C4-2B (cell line): ENCODE data around the gene MCOLN1.

ENCODE experiments used
- H3K27ac ChIP-seq: fragments of 450-650 bp; 2 replicates; pipeline ENCODE4 v1.5.1; 2017
- ZFX ChIP-seq: fragments of 450-650 bp; IDR thresholded peaks from 2 replicates; pipeline ENCODE4 v1.6.1; 2017
- TF ChIP-seq, protein P1 (sequence below): fragments of 450-650 bp; conservative IDR thresholded peaks from 2 replicates; pipeline ENCODE4 v1.5.1; 2017; ENCODE audit warnings: mild to moderate bottlenecking

MCOLN1 gene

DNA sequence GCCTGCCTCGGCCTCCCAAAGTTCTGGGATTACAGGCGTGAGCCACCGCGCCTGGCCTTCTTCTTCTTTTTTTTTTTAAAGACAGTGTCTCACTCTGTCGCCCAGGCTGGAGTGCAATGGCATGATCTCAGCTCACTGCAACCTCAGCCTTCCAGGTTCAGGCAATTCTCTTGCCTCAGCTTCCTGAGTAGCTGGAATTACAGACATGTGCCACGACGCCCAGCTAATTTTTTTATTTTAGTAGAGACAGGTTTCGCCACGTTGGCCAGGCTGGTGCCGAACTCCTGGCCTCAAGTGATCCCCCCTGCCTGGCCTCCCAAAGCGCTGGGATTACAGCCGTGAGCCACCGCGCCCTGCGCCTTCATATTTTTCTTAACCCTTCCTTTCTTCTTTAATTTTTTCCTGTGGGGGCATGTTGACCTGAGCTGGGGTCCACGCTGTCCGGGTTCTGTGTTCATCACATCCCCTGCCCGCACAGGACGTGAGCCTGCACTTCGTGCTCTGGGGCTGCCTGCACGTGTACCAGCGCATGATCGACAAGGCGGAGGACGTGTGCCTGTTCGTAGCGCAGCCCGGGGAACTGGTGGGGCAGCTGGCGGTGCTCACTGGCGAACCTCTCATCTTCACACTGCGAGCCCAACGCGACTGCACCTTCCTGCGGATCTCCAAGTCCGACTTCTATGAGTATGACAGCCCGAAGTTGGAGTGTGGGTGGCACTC, 27.2 kb downstream of the MCOLN1 start:
- H3K27ac ChIP-seq: no peak overlapping the region
- TF ChIP-seq, protein P1, sequence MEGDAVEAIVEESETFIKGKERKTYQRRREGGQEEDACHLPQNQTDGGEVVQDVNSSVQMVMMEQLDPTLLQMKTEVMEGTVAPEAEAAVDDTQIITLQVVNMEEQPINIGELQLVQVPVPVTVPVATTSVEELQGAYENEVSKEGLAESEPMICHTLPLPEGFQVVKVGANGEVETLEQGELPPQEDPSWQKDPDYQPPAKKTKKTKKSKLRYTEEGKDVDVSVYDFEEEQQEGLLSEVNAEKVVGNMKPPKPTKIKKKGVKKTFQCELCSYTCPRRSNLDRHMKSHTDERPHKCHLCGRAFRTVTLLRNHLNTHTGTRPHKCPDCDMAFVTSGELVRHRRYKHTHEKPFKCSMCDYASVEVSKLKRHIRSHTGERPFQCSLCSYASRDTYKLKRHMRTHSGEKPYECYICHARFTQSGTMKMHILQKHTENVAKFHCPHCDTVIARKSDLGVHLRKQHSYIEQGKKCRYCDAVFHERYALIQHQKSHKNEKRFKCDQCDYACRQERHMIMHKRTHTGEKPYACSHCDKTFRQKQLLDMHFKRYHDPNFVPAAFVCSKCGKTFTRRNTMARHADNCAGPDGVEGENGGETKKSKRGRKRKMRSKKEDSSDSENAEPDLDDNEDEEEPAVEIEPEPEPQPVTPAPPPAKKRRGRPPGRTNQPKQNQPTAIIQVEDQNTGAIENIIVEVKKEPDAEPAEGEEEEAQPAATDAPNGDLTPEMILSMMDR: no peak
- TF ChIP-seq ZFX: no peak

DNA sequence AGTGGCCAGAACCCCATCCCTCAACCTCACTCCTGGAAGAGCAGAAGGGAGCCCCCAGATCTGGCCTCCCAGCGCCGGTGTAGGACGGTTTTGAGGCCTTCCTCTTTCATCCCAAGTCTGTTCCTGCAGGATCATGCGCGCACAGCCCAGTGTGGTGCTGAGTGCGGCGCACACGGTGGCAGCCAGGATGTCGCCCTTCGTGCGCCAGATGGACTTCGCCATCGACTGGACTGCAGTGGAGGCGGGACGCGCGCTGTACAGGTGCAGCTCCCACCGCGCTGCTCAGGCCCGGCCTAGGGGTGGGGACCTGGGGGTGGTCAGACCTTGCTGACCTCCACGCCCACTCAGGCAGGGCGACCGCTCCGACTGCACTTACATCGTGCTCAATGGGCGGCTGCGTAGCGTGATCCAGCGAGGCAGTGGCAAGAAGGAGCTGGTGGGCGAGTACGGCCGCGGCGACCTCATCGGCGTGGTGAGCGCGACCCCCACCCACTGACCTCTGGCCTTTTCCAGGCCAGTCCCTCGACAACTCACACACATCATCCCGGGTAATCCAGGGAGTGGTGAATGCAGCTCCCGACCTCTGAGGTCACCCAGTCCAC, 27.8 kb downstream of the MCOLN1 start:
- TF ChIP-seq ZFX: no peak
- TF ChIP-seq, protein P1: no peak
- H3K27ac ChIP-seq: no peak overlapping the region

DNA sequence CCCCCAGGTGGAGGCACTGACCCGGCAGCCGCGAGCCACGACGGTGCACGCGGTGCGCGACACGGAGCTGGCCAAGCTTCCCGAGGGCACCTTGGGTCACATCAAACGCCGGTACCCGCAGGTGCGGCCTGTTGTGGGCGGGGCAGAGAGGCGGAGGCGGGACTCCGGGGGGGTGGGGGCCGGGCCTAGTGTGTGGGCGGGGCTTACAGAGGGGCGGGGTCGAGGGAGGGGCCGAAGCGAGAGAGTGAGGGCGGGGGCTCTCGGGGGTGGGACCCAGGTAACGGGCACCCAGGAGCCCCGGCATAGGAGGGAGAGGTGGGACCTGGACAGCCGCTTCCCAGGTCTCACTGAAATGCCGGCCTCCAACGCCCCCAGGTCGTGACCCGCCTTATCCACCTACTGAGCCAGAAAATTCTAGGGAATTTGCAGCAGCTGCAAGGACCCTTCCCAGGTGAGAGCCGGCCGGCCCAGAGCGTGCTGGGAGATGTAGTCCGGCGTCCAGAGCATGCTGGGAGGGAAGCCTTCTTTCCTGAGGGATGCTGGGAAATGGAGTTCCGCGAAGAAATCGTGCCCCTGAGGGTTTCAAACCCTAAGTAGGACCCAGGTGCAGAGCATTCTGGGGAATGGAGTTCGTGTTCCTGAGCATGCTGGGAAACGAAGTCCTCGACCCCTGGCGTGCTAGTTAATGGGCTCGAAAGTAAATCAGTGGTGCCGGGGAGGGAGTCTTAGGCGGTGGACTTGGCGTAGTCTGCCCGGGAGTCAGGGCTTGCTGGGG, 28.8 kb downstream of the MCOLN1 start:
- TF ChIP-seq, protein P1: no peak
- TF ChIP-seq ZFX: no peak
- no peak overlapping the region for H3K27ac ChIP-seq

DNA sequence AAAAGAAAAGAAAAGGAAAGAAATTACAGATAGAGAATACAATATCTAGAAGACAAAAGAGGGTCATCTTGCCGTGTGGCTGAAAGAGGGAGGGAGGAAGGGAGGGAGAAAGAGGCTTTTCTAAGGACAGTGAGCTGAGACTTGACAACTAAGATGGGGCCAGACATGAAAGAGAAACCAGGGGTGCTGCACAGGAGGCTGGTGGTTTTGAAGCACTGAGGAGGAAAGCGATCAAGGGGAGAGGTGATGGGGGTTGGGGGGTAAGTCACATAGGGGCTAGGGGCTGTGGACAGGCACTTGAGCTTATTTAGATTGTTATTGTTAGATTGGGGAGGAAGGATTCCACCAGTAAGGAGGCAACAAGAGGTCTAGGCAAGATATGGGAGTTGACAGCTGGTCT, 30.4 kb downstream of the MCOLN1 start:
- TF ChIP-seq ZFX: no peak
- TF ChIP-seq, protein P1: no peak
- no peak overlapping the region for H3K27ac ChIP-seq

DNA sequence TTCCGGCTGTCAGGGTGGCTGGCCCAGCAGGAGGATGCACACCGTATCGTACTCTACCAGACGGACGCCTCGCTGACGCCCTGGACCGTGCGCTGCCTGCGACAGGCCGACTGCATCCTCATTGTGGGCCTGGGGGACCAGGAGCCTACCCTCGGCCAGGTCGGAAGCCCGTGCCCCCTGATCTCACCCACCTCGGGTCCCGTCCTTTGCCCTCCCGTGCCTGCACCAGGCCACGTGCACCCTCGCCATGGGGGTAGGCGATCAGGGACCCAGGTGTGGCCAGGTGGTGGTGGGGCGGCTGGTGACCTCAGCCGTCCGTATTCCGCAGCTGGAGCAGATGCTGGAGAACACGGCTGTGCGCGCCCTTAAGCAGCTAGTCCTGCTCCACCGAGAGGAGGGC, 32.1 kb downstream of the MCOLN1 start:
- no peak overlapping the region for H3K27ac ChIP-seq
- TF ChIP-seq, protein P1: no peak
- no peak for TF ChIP-seq ZFX

DNA sequence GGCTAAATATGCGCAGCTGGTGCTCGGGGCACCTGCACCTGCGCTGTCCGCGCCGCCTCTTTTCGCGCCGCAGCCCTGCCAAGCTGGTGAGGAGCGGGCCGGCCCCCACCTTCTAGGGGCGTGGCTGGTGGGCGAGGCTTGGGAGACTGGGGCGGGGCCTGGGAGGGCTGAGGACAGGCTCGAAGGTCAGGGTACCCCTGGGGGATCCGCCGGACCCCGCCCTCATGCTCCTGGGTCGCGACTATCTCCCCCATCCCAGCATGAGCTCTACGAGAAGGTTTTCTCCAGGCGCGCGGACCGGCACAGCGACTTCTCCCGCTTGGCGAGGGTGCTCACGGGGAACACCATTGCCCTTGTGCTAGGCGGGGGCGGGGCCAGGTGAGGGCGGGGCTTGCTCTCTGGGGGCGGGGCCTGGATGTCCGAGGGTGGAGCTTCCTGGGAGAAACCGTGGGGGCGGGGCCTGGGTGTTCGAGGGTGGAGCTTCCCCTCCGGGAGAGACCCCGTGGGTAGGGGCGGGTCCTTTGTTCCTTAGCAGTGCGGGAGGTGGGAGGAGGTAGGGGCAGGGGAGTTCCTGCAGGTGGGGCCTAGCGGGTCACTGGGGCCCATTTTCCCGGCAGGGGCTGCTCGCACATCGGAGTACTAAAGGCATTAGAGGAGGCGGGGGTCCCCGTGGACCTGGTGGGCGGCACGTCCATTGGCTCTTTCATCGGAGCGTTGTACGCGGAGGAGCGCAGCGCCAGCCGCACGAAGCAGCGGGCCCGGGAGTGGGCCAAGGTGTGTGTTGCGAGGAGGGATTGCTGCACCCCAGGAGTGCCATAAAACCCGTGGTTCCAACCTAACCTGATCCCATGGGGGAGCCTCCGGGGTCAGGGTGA, 32.8 kb downstream of the MCOLN1 start:
- TF ChIP-seq ZFX: no peak

DNA sequence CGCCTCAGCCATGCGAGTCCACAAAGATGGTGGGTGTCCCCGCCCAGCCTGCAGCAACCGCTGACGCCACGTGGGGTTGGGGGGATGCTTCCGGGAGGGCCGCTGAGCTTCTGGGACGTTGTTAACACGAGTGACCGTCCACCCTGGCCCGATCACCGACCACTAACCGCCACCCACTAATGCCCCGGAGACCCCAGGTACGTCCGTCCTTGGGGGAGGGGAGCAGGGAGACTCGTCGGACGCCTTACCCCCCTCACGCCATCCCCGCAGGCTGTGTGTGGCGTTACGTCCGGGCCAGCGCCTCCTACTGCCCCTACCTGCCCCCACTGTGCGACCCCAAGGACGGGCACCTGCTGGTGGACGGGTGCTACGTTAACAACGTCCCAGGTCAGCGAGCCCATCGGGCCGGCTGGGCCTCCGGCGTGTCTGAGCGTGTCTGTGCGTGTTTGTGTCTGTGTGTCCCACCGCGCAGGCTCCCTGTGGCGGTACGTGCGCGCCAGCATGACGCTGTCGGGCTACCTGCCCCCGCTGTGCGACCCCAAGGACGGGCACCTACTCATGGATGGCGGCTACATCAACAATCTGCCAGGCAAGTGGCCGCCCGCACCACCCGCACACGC, 34.4 kb downstream of the MCOLN1 start:
- TF ChIP-seq ZFX: no peak
- TF ChIP-seq, protein P1: no peak
- no peak overlapping the region for H3K27ac ChIP-seq

More for the DNA sequence above, 32.8 kb downstream of the MCOLN1 start:
- H3K27ac ChIP-seq: no peak overlapping the region
